Measurements from ENCODE around the gene DDX52. TPM values are rescaled to one million over a fixed set of nuclear protein-coding genes. Genes with fewer than 3 reads are reported as not detected.

The DDX52 gene
- total and polyA plus RNA-seq, 9 of the 15 experiments (the other 6 are each of a cell fraction or from before 2014, with no cell fraction given), result 19.1 to 50.5 (median 34.8) TPM

- TF ChIP-seq NFIX (CRISPR knock-in tag; IDR thresholded peaks at IDR 0.05; ENCODE audit: low read depth), result no peak
- TF ChIP-seq NFIC (IDR thresholded peaks at IDR 0.05), result peak; percentile 58
- TF ChIP-seq RCOR1 (IDR thresholded peaks at IDR 0.05; ENCODE audit: borderline replicate concordance in 1 of 2, low read depth in 2 of 2, low read length in 2 of 2), result peak; percentile 40 to 81; a peak in 3 of 4 replicates
- peak; percentile 54; the same call in 1 of the 2 replicates for TF ChIP-seq ETV1 (tag; conservative IDR thresholded peaks at IDR 0.05; ENCODE audit: low read depth)
- TF ChIP-seq TEAD4 (IDR thresholded peaks at IDR 0.05; ENCODE audit: low read length), result peak; percentile 67
- TF ChIP-seq TEAD4 (CRISPR knock-in tag; IDR thresholded peaks at IDR 0.05; ENCODE audit: borderline replicate concordance), result no peak
Observed at GRCh38 chr17:37609170-37610040, 33.8 kb downstream of the DDX52 start, which contains the start of gene SYNRG (continued).

GRCh38 chr17:37608351-37609169, 34.7 kb downstream of the DDX52 start:
- FAIRE-seq, result no peak
- Histone ChIP-seq H3K79me2 (ENCODE audit: control insufficient read depth, insufficient read depth, low read length) (peaks cover 45% of the 10 kb centered on the region), H3K27ac (ENCODE audit: extremely low read depth, low read depth, low read length) (peak overlapping the region; percentile 84), H4K20me1 (replicated peaks; ENCODE audit: control insufficient read depth, insufficient read depth, low read length) (no peaks in the 10 kb centered on the region), H3K4me2 (ENCODE audit: insufficient read depth, low read length) (peak overlapping the region; percentile 79), H3K9me1 (ENCODE audit: control insufficient read depth, insufficient read depth, low read length) (no peaks in the 10 kb centered on the region), H3K4me3 (peak overlapping the region; percentile 98), H3K36me3 (ENCODE audit: control insufficient read depth, insufficient read depth, low read length) (peaks cover 25% of the 10 kb centered on the region; the same call in 1 of the 3 replicates), H3K4me1 (replicated peaks in 1 of 2; ENCODE audit: control insufficient read depth in 2 of 2, insufficient read depth in 2 of 2, low read length in 2 of 2) (peaks cover 2 to 9% of the 10 kb centered on the region in 2 experiments; a peak in 3 of 5 replicates), H3K9me3 (replicated peaks; ENCODE audit: control insufficient read depth, insufficient read depth, low read depth, low read length) (no peaks in the 10 kb centered on the region), H3K27me3 (ENCODE audit: control insufficient read depth in 2 of 2, insufficient read depth in 2 of 2, low read length in 2 of 2) (no peaks in the 10 kb centered on the region), H2AFZ (ENCODE audit: low read depth, low read length) (peak overlapping the region; percentile 87), H3K9ac (ENCODE audit: insufficient read depth in 1 of 2, low read depth in 2 of 2, low read length in 2 of 2) (peak overlapping the region; percentile 81 to 95)
- ChIA-PET POLR2A (interaction anchor here (0.6 to 2.5 kb wide), 16 partner anchors 8 to 274 kb away, joined by 3 to 24 read pairs (median 4); partner anchors contain the start of gene DDX52), CTCF (ENCODE audit: low intra/inter-chr PET ratio) (interaction anchor here (0.8 kb wide), 1 partner anchor 81 kb away, joined by 3 read pairs; no protein-coding TSS in a partner anchor)
- in situ Hi-C loops (cut with MboI), result no loop called here
- peak in 2 of 4 experiments; percentile 54 to 57 for DNase-seq (ENCODE audit: extremely low read depth in 1 of 4, low spot score in 3 of 4)
- TSS peak; percentile 60 for BruUV-seq (replicated peaks)
- ATAC-seq, result peak; percentile 68
- intact Hi-C loops (cut with micrococcal nuclease), result no loop called here
- 1% methylated on average over 20 of the region's 26 CpGs for WGBS (ENCODE audit: insufficient coverage, low coverage, missing lambda C conversion rate)
- TF ChIP-seq PHF20 (IDR thresholded peaks at IDR 0.05; ENCODE audit: partially characterized antibody) (no peak), NCOA4 (IDR thresholded peaks at IDR 0.05; ENCODE audit: partially characterized antibody) (no peak), RFX1 (IDR thresholded peaks at IDR 0.05) (no peak), LEF1 (IDR thresholded peaks at IDR 0.05) (no peak), MYNN (IDR thresholded peaks at IDR 0.05) (no peak), MYNN (CRISPR knock-in tag; IDR thresholded peaks at IDR 0.05) (no peak), NR2C1 (IDR thresholded peaks at IDR 0.05) (no peak), NR2C1 (tag; IDR thresholded peaks at IDR 0.05) (no peak), GTF2E2 (tag; IDR thresholded peaks at IDR 0.05) (no peak), RB1 (IDR thresholded peaks at IDR 0.05; ENCODE audit: low read depth) (no peak), NFE2L1 (tag; IDR thresholded peaks at IDR 0.05; ENCODE audit: borderline replicate concordance, low read depth) (no peak), ZKSCAN8 (CRISPR knock-in tag; IDR thresholded peaks at IDR 0.05) (no peak), DNMT1 (IDR thresholded peaks at IDR 0.05) (0 out of 2 replicates have a peak, but pooled peaks have one; percentile 26), TCF15 (CRISPR knock-in tag; IDR thresholded peaks at IDR 0.05) (no peak), XRCC4 (IDR thresholded peaks at IDR 0.05; ENCODE audit: extremely low read depth, insufficient read depth, insufficient read length) (no peak), ZNF212 (CRISPR knock-in tag; IDR thresholded peaks at IDR 0.05) (no peak)

All from K562 (cell line).